Measurements from ENCODE around the gene CYP19A1.

CYP19A1 gene

GRCh38 chr15:51252671-51253070 lies 85.7 kb downstream of the CYP19A1 start:
- no peak for DNase-seq

GRCh38 chr15:51251556-51251955 lies 86.8 kb downstream of the CYP19A1 start:
- DNase-seq: no peak

- DNase-seq: no peak
These were observed 88.0 kb downstream of the CYP19A1 start for GRCh38 chr15:51250217-51251011.

- no peak for DNase-seq
These were observed 92.8 kb downstream of the CYP19A1 start for GRCh38 chr15:51245628-51246027.

- no peak for DNase-seq
These were observed 94.0 kb downstream of the CYP19A1 start for GRCh38 chr15:51244423-51244869.

GRCh38 chr15:51243774-51244173 lies 94.6 kb downstream of the CYP19A1 start:
- DNase-seq: no peak

- DNase-seq: no peak
These were observed 98.3 kb downstream of the CYP19A1 start for GRCh38 chr15:51240066-51240465.

- DNase-seq: no peak
These were observed 100.6 kb downstream of the CYP19A1 start for GRCh38 chr15:51237816-51238215.

GRCh38 chr15:51234176-51234927 lies 104.0 kb downstream of the CYP19A1 start:
- DNase-seq: no peak

GRCh38 chr15:51232581-51232980 lies 105.8 kb downstream of the CYP19A1 start:
- DNase-seq: no peak

GRCh38 chr15:51229907-51230330 lies 108.5 kb downstream of the CYP19A1 start:
- no peak for DNase-seq

- DNase-seq: no peak
These were observed 110.3 kb downstream of the CYP19A1 start for GRCh38 chr15:51227940-51228732.

GRCh38 chr15:51226576-51227210 lies 111.7 kb downstream of the CYP19A1 start:
- DNase-seq: no peak

GRCh38 chr15:51224428-51224827 lies 114.0 kb downstream of the CYP19A1 start:
- no peak for DNase-seq

GRCh38 chr15:51223771-51224229 lies 114.6 kb downstream of the CYP19A1 start:
- DNase-seq: no peak

- no peak for DNase-seq
These were observed 120.0 kb downstream of the CYP19A1 start for GRCh38 chr15:51218299-51218938.

GRCh38 chr15:51212909-51213308 lies 125.5 kb downstream of the CYP19A1 start:
- DNase-seq: no peak

- DNase-seq: no peak
These were observed 126.2 kb downstream of the CYP19A1 start for GRCh38 chr15:51212239-51212638.

GRCh38 chr15:51205050-51205975 lies 133.1 kb downstream of the CYP19A1 start:
- no peak for DNase-seq

- DNase-seq: no peak
These were observed 134.6 kb downstream of the CYP19A1 start for GRCh38 chr15:51203797-51204196.

GRCh38 chr15:51202783-51203182 lies 135.6 kb downstream of the CYP19A1 start:
- no peak for DNase-seq
